ENCODE data around the gene SIN3B.

Gene SIN3B

GRCh38 chr19:16883522-16883921 lies 54.3 kb downstream of the SIN3B start:
- peaks cover 16% of the 10 kb centered on the region for H3K36me3 ChIP-seq (ENCODE audit: control insufficient read depth, insufficient read depth, low read length)
- no peak overlapping the region for H3K9ac ChIP-seq (ENCODE audit: low read depth, low read length)
- H3K27me3 ChIP-seq (ENCODE audit: control insufficient read depth, insufficient read depth, low read length), result no peaks in the 10 kb centered on the region
- H3K4me3 ChIP-seq (ENCODE audit: low read depth, low read length), result no peak overlapping the region
- H3K4me1 ChIP-seq (ENCODE audit: control insufficient read depth, insufficient read depth, low read length), result no peaks in the 10 kb centered on the region
- H3K9me3 ChIP-seq (ENCODE audit: control insufficient read depth, insufficient read depth, low read length), result no peaks in the 10 kb centered on the region

GRCh38 chr19:16885166-16885565 lies 56.0 kb downstream of the SIN3B start:
- Histone ChIP-seq H3K4me1 (ENCODE audit: control insufficient read depth, insufficient read depth, low read length) (no peaks in the 10 kb centered on the region), H3K4me3 (ENCODE audit: low read depth, low read length) (no peak overlapping the region), H3K9ac (ENCODE audit: low read depth, low read length) (no peak overlapping the region), H3K27me3 (ENCODE audit: control insufficient read depth, insufficient read depth, low read length) (no peaks in the 10 kb centered on the region), H3K9me3 (ENCODE audit: control insufficient read depth, insufficient read depth, low read length) (no peaks in the 10 kb centered on the region), H3K36me3 (ENCODE audit: control insufficient read depth, insufficient read depth, low read length) (peaks cover 2% of the 10 kb centered on the region)

- H3K36me3 ChIP-seq (ENCODE audit: control insufficient read depth, insufficient read depth, low read length), result peaks cover 2% of the 10 kb centered on the region
- no peak overlapping the region for H3K9ac ChIP-seq (ENCODE audit: low read depth, low read length)
- no peak overlapping the region for H3K4me3 ChIP-seq (ENCODE audit: low read depth, low read length)
- H3K4me1 ChIP-seq (ENCODE audit: control insufficient read depth, insufficient read depth, low read length), result no peaks in the 10 kb centered on the region
- no peaks in the 10 kb centered on the region for H3K27me3 ChIP-seq (ENCODE audit: control insufficient read depth, insufficient read depth, low read length)
- no peaks in the 10 kb centered on the region for H3K9me3 ChIP-seq (ENCODE audit: control insufficient read depth, insufficient read depth, low read length)
Measured at GRCh38 chr19:16886305-16886880, 57.2 kb downstream of the SIN3B start.

- no peak overlapping the region for H3K4me3 ChIP-seq (ENCODE audit: low read depth, low read length)
- H3K9ac ChIP-seq (ENCODE audit: low read depth, low read length), result no peak overlapping the region
- H3K27me3 ChIP-seq (ENCODE audit: control insufficient read depth, insufficient read depth, low read length), result no peaks in the 10 kb centered on the region
- no peaks in the 10 kb centered on the region for H3K36me3 ChIP-seq (ENCODE audit: control insufficient read depth, insufficient read depth, low read length)
- no peaks in the 10 kb centered on the region for H3K9me3 ChIP-seq (ENCODE audit: control insufficient read depth, insufficient read depth, low read length)
- no peaks in the 10 kb centered on the region for H3K4me1 ChIP-seq (ENCODE audit: control insufficient read depth, insufficient read depth, low read length)
Measured at GRCh38 chr19:16887353-16888265, 58.4 kb downstream of the SIN3B start.

DNA sequence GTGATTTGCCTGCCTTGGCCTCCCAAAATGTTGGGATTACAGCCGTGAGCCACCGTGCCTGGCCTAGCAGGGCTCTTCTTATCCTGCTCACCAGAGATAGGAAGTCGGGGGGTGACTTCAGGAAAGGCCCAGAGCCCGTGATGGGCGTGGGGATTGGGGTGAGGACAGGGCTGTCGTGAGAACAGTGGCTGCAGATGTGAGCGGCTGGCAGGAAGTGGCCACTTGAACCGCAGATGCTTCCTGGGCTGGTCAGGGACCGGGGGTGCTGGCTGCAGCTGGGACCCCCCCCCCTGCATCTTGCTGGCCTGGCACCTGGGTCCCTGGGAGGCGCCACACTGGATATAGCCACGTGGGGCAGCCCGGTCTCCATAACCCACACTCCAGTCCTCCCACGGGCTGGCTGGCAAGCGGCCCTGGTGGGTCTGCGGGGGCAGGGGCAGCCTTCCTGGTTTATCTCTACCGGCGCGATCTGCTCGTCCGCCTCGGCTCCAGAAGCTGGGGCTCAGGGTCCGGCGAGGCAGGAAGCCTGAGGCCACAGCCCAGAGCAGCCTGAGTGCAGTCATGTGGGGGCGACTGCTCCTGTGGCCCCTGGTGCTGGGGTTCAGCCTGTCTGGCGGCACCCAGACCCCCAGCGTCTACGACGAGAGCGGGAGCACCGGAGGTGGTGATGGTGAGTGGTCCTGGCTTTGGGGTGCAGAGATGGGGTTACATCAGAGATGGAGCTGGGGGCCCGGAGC lies 59.6 kb downstream of the SIN3B start, which contains the start of gene F2RL3:
Gene F2RL3 (plus strand): TSS at position 371 of the 737 bp plus-strand sequence. CDS start 191 bp downstream, at position 562.
- Histone ChIP-seq H3K4me3 (ENCODE audit: low read depth, low read length) (no peak within 1 kb of the TSS), H3K4me1 (ENCODE audit: control insufficient read depth, insufficient read depth, low read length) (no peaks in the 10 kb centered on the region), H3K9me3 (ENCODE audit: control insufficient read depth, insufficient read depth, low read length) (no peaks in the 10 kb centered on the region), H3K36me3 (ENCODE audit: control insufficient read depth, insufficient read depth, low read length) (no peaks in the 10 kb centered on the region), H3K9ac (ENCODE audit: low read depth, low read length) (no peak within 1 kb of the TSS), H3K27me3 (ENCODE audit: control insufficient read depth, insufficient read depth, low read length) (no peaks in the 10 kb centered on the region)

DNA sequence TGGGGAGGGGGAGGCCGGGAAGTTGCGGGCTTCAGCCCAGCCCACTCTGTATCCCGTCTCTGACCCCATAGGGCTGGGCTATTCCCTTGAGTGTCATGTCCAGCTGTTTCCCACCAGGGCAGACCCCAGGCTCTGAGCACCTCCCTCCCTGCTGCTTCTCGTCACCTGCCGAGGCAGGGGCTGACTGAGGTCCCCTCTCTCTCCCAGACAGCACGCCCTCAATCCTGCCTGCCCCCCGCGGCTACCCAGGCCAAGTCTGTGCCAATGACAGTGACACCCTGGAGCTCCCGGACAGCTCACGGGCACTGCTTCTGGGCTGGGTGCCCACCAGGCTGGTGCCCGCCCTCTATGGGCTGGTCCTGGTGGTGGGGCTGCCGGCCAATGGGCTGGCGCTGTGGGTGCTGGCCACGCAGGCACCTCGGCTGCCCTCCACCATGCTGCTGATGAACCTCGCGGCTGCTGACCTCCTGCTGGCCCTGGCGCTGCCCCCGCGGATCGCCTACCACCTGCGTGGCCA lies 60.2 kb downstream of the SIN3B start:
- H3K9me3 ChIP-seq (ENCODE audit: control insufficient read depth, insufficient read depth, low read length), result no peaks in the 10 kb centered on the region
- H3K9ac ChIP-seq (ENCODE audit: low read depth, low read length), result no peak overlapping the region
- H3K4me1 ChIP-seq (ENCODE audit: control insufficient read depth, insufficient read depth, low read length), result no peaks in the 10 kb centered on the region
- H3K36me3 ChIP-seq (ENCODE audit: control insufficient read depth, insufficient read depth, low read length), result no peaks in the 10 kb centered on the region
- H3K4me3 ChIP-seq (ENCODE audit: low read depth, low read length), result no peak overlapping the region
- no peaks in the 10 kb centered on the region for H3K27me3 ChIP-seq (ENCODE audit: control insufficient read depth, insufficient read depth, low read length)

DNA sequence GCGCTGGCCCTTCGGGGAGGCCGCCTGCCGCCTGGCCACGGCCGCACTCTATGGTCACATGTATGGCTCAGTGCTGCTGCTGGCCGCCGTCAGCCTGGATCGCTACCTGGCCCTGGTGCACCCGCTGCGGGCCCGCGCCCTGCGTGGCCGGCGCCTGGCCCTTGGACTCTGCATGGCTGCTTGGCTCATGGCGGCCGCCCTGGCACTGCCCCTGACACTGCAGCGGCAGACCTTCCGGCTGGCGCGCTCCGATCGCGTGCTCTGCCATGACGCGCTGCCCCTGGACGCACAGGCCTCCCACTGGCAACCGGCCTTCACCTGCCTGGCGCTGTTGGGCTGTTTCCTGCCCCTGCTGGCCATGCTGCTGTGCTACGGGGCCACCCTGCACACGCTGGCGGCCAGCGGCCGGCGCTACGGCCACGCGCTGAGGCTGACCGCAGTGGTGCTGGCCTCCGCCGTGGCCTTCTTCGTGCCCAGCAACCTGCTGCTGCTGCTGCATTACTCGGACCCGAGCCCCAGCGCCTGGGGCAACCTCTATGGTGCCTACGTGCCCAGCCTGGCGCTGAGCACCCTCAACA lies 60.8 kb downstream of the SIN3B start:
- no peak overlapping the region for H3K9ac ChIP-seq (ENCODE audit: low read depth, low read length)
- no peaks in the 10 kb centered on the region for H3K4me1 ChIP-seq (ENCODE audit: control insufficient read depth, insufficient read depth, low read length)
- no peaks in the 10 kb centered on the region for H3K9me3 ChIP-seq (ENCODE audit: control insufficient read depth, insufficient read depth, low read length)
- no peak overlapping the region for H3K4me3 ChIP-seq (ENCODE audit: low read depth, low read length)
- H3K36me3 ChIP-seq (ENCODE audit: control insufficient read depth, insufficient read depth, low read length), result no peaks in the 10 kb centered on the region
- H3K27me3 ChIP-seq (ENCODE audit: control insufficient read depth, insufficient read depth, low read length), result no peaks in the 10 kb centered on the region

GRCh38 chr19:16890461-16891184 lies 61.4 kb downstream of the SIN3B start:
- Histone ChIP-seq H3K27me3 (ENCODE audit: control insufficient read depth, insufficient read depth, low read length) (peaks cover 3% of the 10 kb centered on the region), H3K4me1 (ENCODE audit: control insufficient read depth, insufficient read depth, low read length) (peaks cover 2% of the 10 kb centered on the region), H3K9me3 (ENCODE audit: control insufficient read depth, insufficient read depth, low read length) (no peaks in the 10 kb centered on the region), H3K9ac (ENCODE audit: low read depth, low read length) (no peak overlapping the region), H3K36me3 (ENCODE audit: control insufficient read depth, insufficient read depth, low read length) (no peaks in the 10 kb centered on the region), H3K4me3 (ENCODE audit: low read depth, low read length) (no peak overlapping the region)

- Histone ChIP-seq H3K9me3 (ENCODE audit: control insufficient read depth, insufficient read depth, low read length) (no peaks in the 10 kb centered on the region), H3K36me3 (ENCODE audit: control insufficient read depth, insufficient read depth, low read length) (no peaks in the 10 kb centered on the region), H3K27me3 (ENCODE audit: control insufficient read depth, insufficient read depth, low read length) (peaks cover 3% of the 10 kb centered on the region), H3K9ac (ENCODE audit: low read depth, low read length) (no peak overlapping the region), H3K4me3 (ENCODE audit: low read depth, low read length) (no peak overlapping the region), H3K4me1 (ENCODE audit: control insufficient read depth, insufficient read depth, low read length) (peaks cover 3% of the 10 kb centered on the region)
Measured at GRCh38 chr19:16891696-16892382, 62.6 kb downstream of the SIN3B start.

DNA sequence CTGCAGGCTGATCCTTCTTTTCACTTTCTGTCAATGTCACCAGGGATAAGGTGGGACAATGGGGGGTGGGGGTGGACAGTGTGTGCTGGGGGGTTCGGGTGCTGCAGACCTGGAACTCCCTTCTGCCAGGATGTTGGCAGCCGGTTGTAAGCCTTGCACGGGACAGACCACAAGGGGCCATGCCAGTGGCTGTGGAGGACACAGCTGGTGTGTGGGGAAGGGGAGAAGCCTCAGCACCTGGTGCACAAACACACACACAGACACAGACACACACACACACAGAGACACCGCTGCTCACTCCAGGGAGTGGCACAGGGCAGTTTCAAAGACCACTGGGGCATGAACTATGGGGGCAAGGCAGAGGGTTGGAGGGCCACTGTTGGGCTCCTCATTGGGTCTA lies 63.2 kb downstream of the SIN3B start:
- Histone ChIP-seq H3K9me3 (ENCODE audit: control insufficient read depth, insufficient read depth, low read length) (no peaks in the 10 kb centered on the region), H3K27me3 (ENCODE audit: control insufficient read depth, insufficient read depth, low read length) (peaks cover 3% of the 10 kb centered on the region), H3K36me3 (ENCODE audit: control insufficient read depth, insufficient read depth, low read length) (no peaks in the 10 kb centered on the region), H3K9ac (ENCODE audit: low read depth, low read length) (no peak overlapping the region), H3K4me1 (ENCODE audit: control insufficient read depth, insufficient read depth, low read length) (peaks cover 3% of the 10 kb centered on the region), H3K4me3 (ENCODE audit: low read depth, low read length) (no peak overlapping the region)

All from iPS-15b (cell line).